GM12878 (cell line): ENCODE results near the gene DGAT2. TPM values are rescaled to one million over a fixed set of nuclear protein-coding genes. Genes with fewer than 3 reads are reported as not detected.

ENCODE experiments used
- ATF2 ChIP-seq: IDR thresholded peaks from 2 replicates; pipeline ENCODE4 v1.6.1; 2012; ENCODE audit warnings: low read length, inconsistent platforms
- CBFB ChIP-seq: IDR thresholded peaks from 2 replicates; pipeline ENCODE4 v1.6.1; 2016; ENCODE audit warnings: antibody characterized with exemption, low read depth
- CUX1 ChIP-seq: IDR thresholded peaks from 2 replicates; pipeline ENCODE4 v1.6.1; 2012; ENCODE audit warnings: improper control_type of control experiment, low read depth, low read length; ENCODE audit not compliant: insufficient replicate concordance
- EZH2 ChIP-seq: IDR thresholded peaks from 2 replicates; pipeline ENCODE4 v1.6.1; 2012; ENCODE audit warnings: low read depth, mild to moderate bottlenecking, control low read depth, inconsistent platforms, low read length, borderline replicate concordance; ENCODE audit not compliant: control insufficient read depth
- GABPA ChIP-seq: IDR thresholded peaks from 2 replicates; pipeline ENCODE4 v1.6.1; 2014; ENCODE audit warnings: antibody characterized with exemption, low read depth, mild to moderate bottlenecking, inconsistent platforms
- KDM1A ChIP-seq: fragments of 200-600 bp; sonication (generic); IDR thresholded peaks from 2 replicates; pipeline ENCODE4 v1.6.1; 2016; ENCODE audit warnings: borderline replicate concordance
- MEF2B ChIP-seq: fragments of 450-650 bp; IDR thresholded peaks from 2 replicates; pipeline ENCODE4 v1.6.1; 2018; ENCODE audit warnings: mild to moderate bottlenecking, moderate library complexity; ENCODE audit not compliant: partially characterized antibody, poor library complexity, severe bottlenecking
- MYC ChIP-seq: IDR thresholded peaks from 2 replicates; pipeline ENCODE4 v1.6.1; 2011; ENCODE audit warnings: mild to moderate bottlenecking, low read length, moderate library complexity, inconsistent platforms; ENCODE audit not compliant: insufficient read depth, insufficient replicate concordance, insufficient read length, severe bottlenecking
- PRDM15 ChIP-seq: fragments of 450-650 bp; formaldehyde crosslinking; IDR thresholded peaks from 2 replicates; pipeline ENCODE4 v1.4.0; 2020; ENCODE audit warnings: mild to moderate bottlenecking, moderate library complexity
- RBBP5 ChIP-seq: fragments of 200-600 bp; sonication (generic); conservative IDR thresholded peaks from 2 replicates; pipeline ENCODE4 v1.6.1; 2016
- RFX5 ChIP-seq: IDR thresholded peaks from 2 replicates; pipeline ENCODE4 v1.6.1; 2011; ENCODE audit warnings: low read depth, low read length, improper control_type of control experiment
- RUNX3 ChIP-seq: IDR thresholded peaks from 2 replicates; pipeline ENCODE4 v1.6.1; 2012; ENCODE audit warnings: low read length, inconsistent platforms
- SKIL ChIP-seq: fragments of 450-650 bp; IDR thresholded peaks from 2 replicates; pipeline ENCODE4 v1.6.1; 2017; ENCODE audit warnings: mild to moderate bottlenecking, low read depth, inconsistent platforms; ENCODE audit not compliant: poor library complexity, severe bottlenecking
- SMARCA5 ChIP-seq: fragments of 450-650 bp; IDR thresholded peaks from 2 replicates; pipeline ENCODE4 v1.6.1; 2017; ENCODE audit warnings: mild to moderate bottlenecking
- SP1 ChIP-seq: IDR thresholded peaks from one replicate; pipeline ENCODE4 v1.6.1; 2011; ENCODE audit warnings: low read depth, low read length
- SREBF2 ChIP-seq: IDR thresholded peaks from 2 replicates; pipeline ENCODE4 v1.6.1; 2012; ENCODE audit warnings: mild to moderate bottlenecking, low read length
- TAF1 ChIP-seq: IDR thresholded peaks from 2 replicates; pipeline ENCODE4 v1.6.1; 2011; ENCODE audit warnings: mild to moderate bottlenecking, low read depth, low read length, borderline replicate concordance
- polyA plus RNA-seq, 11 experiments: library from polyadenylated mRNA; depleted of rRNA in 4 of 11; unstranded in 6 of 11; stranded (reverse) in 5 of 11; fragments of >200 nt; fragmentation: Nextera tagmentation in 4 of 11; fragmentation: Illumina TruSeq in 1 of 11; extraction: Ambion mirVana in 4 of 11; extraction: Trizol in 1 of 11; gene quantifications; 1 replicate in 1 of 11; 2 replicates in 10 of 11; pipeline versions ENCODE4 v1.2.1 to v1.2.3, GENCODE V29; 2011 to 2016; ENCODE audit warnings: inconsistent platforms in 2 of 11, missing spikeins in 2 of 11, low read depth in 1 of 11
- total RNA-seq, 4 experiments: library from RNA; depleted of rRNA in 3 of 4; stranded (reverse); fragments of >200 nt in 3 of 4; fragmentation: Illumina TruSeq in 1 of 4; extraction: Trizol in 1 of 4; gene quantifications; 2 replicates each; pipeline versions ENCODE4 v1.2.1 to v1.2.3, GENCODE V29; 2013 to 2021

Gene DGAT2
- total and polyA plus RNA-seq, 10 of the 15 experiments (the other 5 are each of a cell fraction or from before 2014, with no cell fraction given), result 5.1 to 25.9 (median 17.6) TPM

- TF ChIP-seq PRDM15 (CRISPR knock-in tag) (no peak), RFX5 (0 out of 2 replicates have a peak, but pooled peaks have one; percentile 11), CBFB (peak; percentile 63; the same call in 1 of the 2 replicates), EZH2 (no peak), MEF2B (peak; percentile 87), MYC (no peak), SKIL (peak; percentile 82), RUNX3 (peak; percentile 57), SREBF2 (no peak), CUX1 (no peak), SMARCA5 (0 out of 2 replicates have a peak, but pooled peaks have one; percentile 3), SP1 (peak; percentile 97), TAF1 (peak; percentile 85; the same call in 1 of the 2 replicates), ATF2 (no peak), KDM1A (no peak), GABPA (peak; percentile 77; the same call in 1 of the 2 replicates), RBBP5 (no peak)
These were observed 46.2 kb downstream of the DGAT2 start, which contains the start of gene UVRAG (continued) for GRCh38 chr11:75814677-75815344.
